H1 (cell line): Measurements from ENCODE around the gene OLFML2B. TPM values are rescaled to one million over a fixed set of nuclear protein-coding genes. Genes with fewer than 3 reads are reported as not detected.

Experiments
- CTCF ChIA-PET: fragments of 300-600 bp; sonication (Branson Sonifier 250); formaldehyde crosslinking; loops from one replicate; lab custom pipeline; 2021; ENCODE audit not compliant: partially characterized antibody; lab: Charles Lee
- POLR2A ChIA-PET: fragments of 300-600 bp; sonication (Branson Sonifier 250); formaldehyde crosslinking; loops from one replicate; lab custom pipeline; 2021; ENCODE audit warnings: inconsistent platforms; ENCODE audit not compliant: partially characterized antibody; lab: Charles Lee
- DNase-seq, 2 experiments: peaks; one replicate each; pipeline versions ENCODE4 v3.0.0 to v3.0.0-alpha.2; 2010 to 2022; ENCODE audit warnings: low spot score in 2 of 2, low read depth in 1 of 2, mixed read lengths in 1 of 2
- FAIRE-seq: peaks from 2 replicates; lab custom pipeline; 2011; peaks lifted over from hg19 to GRCh38; lab: Jason Lieb, UNC
- H2AFZ ChIP-seq: 2 replicates; pipeline ENCODE4 v1.8.1; 2012; ENCODE audit warnings: low read length, inconsistent platforms
- H2AK5ac ChIP-seq: 2 replicates; pipeline ENCODE4 v1.6.1; 2013; ENCODE audit warnings: low read depth, low read length
- H2BK120ac ChIP-seq: replicated peaks from 2 replicates; pipeline ENCODE3; 2013; ENCODE audit warnings: low read depth, low read length, inconsistent platforms
- H2BK12ac ChIP-seq: 2 replicates; pipeline ENCODE4 v1.6.1; 2013; ENCODE audit warnings: low read depth, low read length
- H2BK15ac ChIP-seq: 2 replicates; pipeline ENCODE4 v1.6.1; 2013; ENCODE audit warnings: low read length
- H2BK20ac ChIP-seq: 2 replicates; pipeline ENCODE4 v1.6.1; 2013; ENCODE audit warnings: low read length
- H2BK5ac ChIP-seq: 2 replicates; pipeline ENCODE4 v1.6.1; 2013; ENCODE audit warnings: low read depth, low read length
- H3K14ac ChIP-seq: 2 replicates; pipeline ENCODE4 v1.6.1; 2013; ENCODE audit warnings: inconsistent platforms; ENCODE audit not compliant: insufficient read length
- H3K18ac ChIP-seq: 2 replicates; pipeline ENCODE4 v1.6.1; 2013; ENCODE audit warnings: low read length; ENCODE audit errors: extremely low read depth
- H3K23ac ChIP-seq: 2 replicates; pipeline ENCODE4 v1.6.1; 2013; ENCODE audit warnings: inconsistent platforms; ENCODE audit not compliant: insufficient read length
- H3K23me2 ChIP-seq: 2 replicates; pipeline ENCODE4 v1.6.1; 2013; ENCODE audit warnings: low read depth, low read length
- H3K27ac ChIP-seq: 2 replicates; pipeline ENCODE4 v1.6.1; 2011; ENCODE audit warnings: low read depth, low read length, inconsistent platforms
- H3K27me3 ChIP-seq, 4 experiments: replicated peaks in 1 of 4; 1 replicate in 1 of 4; 2 replicates in 3 of 4; pipeline versions ENCODE4 v1.6.1 to v1.8.1; 2011 to 2013; ENCODE audit warnings: low read length in 3 of 4, mild to moderate bottlenecking in 3 of 4, inconsistent platforms in 2 of 4, mixed read lengths in 2 of 4, moderate library complexity in 1 of 4; ENCODE audit not compliant: control insufficient read depth in 3 of 4, insufficient read depth in 3 of 4; ENCODE audit errors: extremely low read depth in 1 of 4
- H3K36me3 ChIP-seq, 4 experiments: 2 replicates each; pipeline versions ENCODE4 v1.6.1 to v1.8.1; 2011 to 2013; ENCODE audit warnings: mild to moderate bottlenecking in 4 of 4, low read length in 3 of 4, moderate library complexity in 2 of 4, control low read depth in 1 of 4, inconsistent platforms in 1 of 4; ENCODE audit not compliant: insufficient read depth in 4 of 4, control insufficient read depth in 2 of 4
- H3K4ac ChIP-seq: replicated peaks from 2 replicates; pipeline ENCODE3; 2013; ENCODE audit warnings: low read length, low read depth, mixed read lengths, inconsistent platforms; ENCODE audit not compliant: insufficient read length
- H3K4me1 ChIP-seq, 4 experiments: replicated peaks in 1 of 4; 1 replicate in 1 of 4; 2 replicates in 3 of 4; pipeline versions ENCODE4 v1.6.1 to v1.8.1; 2011 to 2013; ENCODE audit warnings: low read length in 3 of 4, inconsistent platforms in 2 of 4, mixed read lengths in 1 of 4; ENCODE audit not compliant: insufficient read depth in 4 of 4, control insufficient read depth in 3 of 4
- H3K4me2 ChIP-seq, 2 experiments: 2 replicates each; pipeline versions ENCODE4 v1.6.1 to v1.8.1; 2011 to 2013; ENCODE audit warnings: low read depth in 2 of 2, low read length in 2 of 2, control low read depth in 1 of 2, inconsistent platforms in 1 of 2, mild to moderate bottlenecking in 1 of 2; ENCODE audit not compliant: insufficient read depth in 1 of 2
- H3K4me3 ChIP-seq, 4 experiments: fragments of 200-600, 300-600 bp in 1 of 4; sonication (generic), shearing (Covaris generic), sonication (Bioruptor Twin) in 1 of 4; 2 replicates each; pipeline versions ENCODE4 v1.5.1 to v1.8.1; 2011 to 2016; ENCODE audit warnings: low read length in 4 of 4, low read depth in 3 of 4, control low read depth in 2 of 4, inconsistent platforms in 2 of 4, mild to moderate bottlenecking in 2 of 4, mixed read lengths in 1 of 4, moderate library complexity in 1 of 4; ENCODE audit not compliant: insufficient read depth in 2 of 4; ENCODE audit errors: extremely low read depth in 1 of 4
- H3K56ac ChIP-seq: replicated peaks from 2 replicates; pipeline ENCODE3; 2013; ENCODE audit warnings: low read depth, mild to moderate bottlenecking, mixed read lengths, low read length, inconsistent platforms; ENCODE audit not compliant: insufficient read length
- H3K79me1 ChIP-seq: 2 replicates; pipeline ENCODE4 v1.6.1; 2013; ENCODE audit warnings: low read depth, low read length, control low read depth
- H3K79me2 ChIP-seq, 2 experiments: 2 replicates each; pipeline versions ENCODE4 v1.6.1 to v1.8.1; 2012 to 2013; ENCODE audit warnings: low read length in 2 of 2, mild to moderate bottlenecking in 2 of 2, inconsistent platforms in 1 of 2; ENCODE audit not compliant: insufficient read depth in 2 of 2, control insufficient read depth in 1 of 2
- H3K9ac ChIP-seq, 4 experiments: replicated peaks in 1 of 4; 1 replicate in 1 of 4; 2 replicates in 3 of 4; pipeline versions ENCODE4 v1.6.1 to v1.8.1; 2011 to 2013; ENCODE audit warnings: low read depth in 3 of 4, low read length in 3 of 4, control low read depth in 2 of 4, mild to moderate bottlenecking in 2 of 4, moderate library complexity in 2 of 4, inconsistent platforms in 1 of 4; ENCODE audit errors: extremely low read depth in 1 of 4
- H3K9me3 ChIP-seq, 2 experiments: 2 replicates each; pipeline versions ENCODE4 v1.6.1 to v1.8.1; 2012 to 2013; ENCODE audit warnings: mild to moderate bottlenecking in 2 of 2, moderate library complexity in 2 of 2, control low read depth in 1 of 2, inconsistent platforms in 1 of 2, low read depth in 1 of 2, low read length in 1 of 2, mixed read lengths in 1 of 2; ENCODE audit not compliant: insufficient read depth in 2 of 2
- H4K20me1 ChIP-seq, 2 experiments: replicated peaks in 1 of 2; 2 replicates each; pipeline versions ENCODE3 to v1.8.1; 2011 to 2013; ENCODE audit warnings: inconsistent platforms in 2 of 2, low read length in 2 of 2, mild to moderate bottlenecking in 1 of 2; ENCODE audit not compliant: insufficient read depth in 2 of 2, control insufficient read depth in 1 of 2
- H4K5ac ChIP-seq: 2 replicates; pipeline ENCODE4 v1.6.1; 2013; ENCODE audit warnings: low read length, low read depth, mixed read lengths, inconsistent platforms; ENCODE audit not compliant: insufficient read length
- H4K8ac ChIP-seq: 2 replicates; pipeline ENCODE4 v1.8.0; 2013; ENCODE audit warnings: mild to moderate bottlenecking, moderate library complexity, low read length, inconsistent platforms; ENCODE audit not compliant: insufficient read depth; ENCODE audit errors: extremely low read depth
- H4K91ac ChIP-seq: replicated peaks from 2 replicates; pipeline ENCODE3; 2013; ENCODE audit warnings: low read length, mixed read lengths, inconsistent platforms; ENCODE audit not compliant: insufficient read length
- ASH2L ChIP-seq: fragments of 200-600, 300-600 bp; sonication (generic); IDR thresholded peaks from one replicate; pipeline ENCODE4 v1.7.1; 2017; ENCODE audit warnings: low read length
- BRCA1 ChIP-seq: IDR thresholded peaks from 2 replicates; pipeline ENCODE4 v1.6.1; 2012; ENCODE audit warnings: low read depth, low read length, improper control_type of control experiment
- CEBPB ChIP-seq: IDR thresholded peaks from 2 replicates; pipeline ENCODE4 v1.6.1; 2012; ENCODE audit warnings: low read depth, low read length
- CHD1 ChIP-seq: IDR thresholded peaks from 2 replicates; pipeline ENCODE4 v1.6.1; 2012; ENCODE audit warnings: low read depth, low read length, improper control_type of control experiment
- CHD2 ChIP-seq: IDR thresholded peaks from 2 replicates; pipeline ENCODE4 v1.6.1; 2012; ENCODE audit warnings: low read length, improper control_type of control experiment
- CREB1 ChIP-seq: IDR thresholded peaks from 2 replicates; pipeline ENCODE4 v1.6.1; 2012; ENCODE audit warnings: inconsistent platforms
- GTF2F1 ChIP-seq: IDR thresholded peaks from 2 replicates; pipeline ENCODE4 v1.6.1; 2012; ENCODE audit warnings: low read depth, low read length, improper control_type of control experiment, borderline replicate concordance
- JUND ChIP-seq: IDR thresholded peaks from 2 replicates; pipeline ENCODE4 v1.6.1; 2011; ENCODE audit warnings: mild to moderate bottlenecking, improper control_type of control experiment, low read length
- KDM5A ChIP-seq: fragments of 200-600 bp; IDR thresholded peaks from 2 replicates; pipeline ENCODE4 v1.7.1; 2012; ENCODE audit warnings: mild to moderate bottlenecking, low read length, inconsistent platforms, mixed read lengths
- MAFK ChIP-seq: IDR thresholded peaks from 2 replicates; pipeline ENCODE4 v1.6.1; 2012; ENCODE audit warnings: low read depth, mild to moderate bottlenecking, improper control_type of control experiment, low read length
- RNF2 ChIP-seq: fragments of 200-900, 300-1000 bp; sonication (generic); IDR thresholded peaks from 2 replicates; pipeline ENCODE4 v1.7.1; 2016; ENCODE audit warnings: borderline replicate concordance, low read depth, mild to moderate bottlenecking, antibody characterized with exemption, low read length; ENCODE audit not compliant: poor library complexity, severe bottlenecking; ENCODE audit errors: missing control alignments
- SIN3A ChIP-seq, 2 experiments: IDR thresholded peaks in 1 of 2; conservative IDR thresholded peaks in 1 of 2; 2 replicates each; pipeline ENCODE4 v1.6.1; 2011 to 2012; ENCODE audit warnings: low read length in 2 of 2, improper control_type of control experiment in 1 of 2, low read depth in 1 of 2, mild to moderate bottlenecking in 1 of 2
- SIRT6 ChIP-seq: IDR thresholded peaks from one replicate; pipeline ENCODE4 v1.7.1; 2012; ENCODE audit warnings: low read length, inconsistent platforms
- WGBS, 2 experiments: shearing (Covaris generic) in 1 of 2; methylation state at CpG; one replicate each; pipeline versions ENCODE4 v1.1.6 to v1.1.7; 2013 to 2015; ENCODE audit warnings: low lambda C conversion rate in 2 of 2, mixed read lengths in 2 of 2, inconsistent platforms in 1 of 2, low coverage in 1 of 2, missing lambda C conversion rate in 1 of 2; ENCODE audit not compliant: insufficient replicate concordance in 2 of 2, insufficient coverage in 1 of 2, insufficient read length in 1 of 2; ENCODE audit errors: extremely low coverage in 1 of 2, missing lambda C conversion rate in 1 of 2; 5-methylcytosine and 5-hydroxymethylcytosine counted together
- polyA plus RNA-seq, 7 experiments: library from polyadenylated mRNA; depleted of rRNA in 3 of 7; stranded (reverse) in 5 of 7; unstranded in 2 of 7; fragments of >200 nt in 5 of 7; fragments of 200-250 nt in 2 of 7; gene quantifications; 1 replicate in 5 of 7; 2 replicates in 1 of 7; 4 replicates in 1 of 7; pipeline versions ENCODE4 v1.2.1 to v1.2.3, GENCODE V29; 2011 to 2013; ENCODE audit warnings: missing spikeins in 2 of 7, mixed read lengths in 2 of 7
- total RNA-seq: library from RNA; stranded (reverse); fragmentation: NEBNext Ultra II Directional; extraction: Animal tissue kit (Norgen Biotek cat#: 25700); gene quantifications from 2 replicates; pipeline ENCODE4 v1.2.1, GENCODE V29; 2021

OLFML2B gene
- total and polyA plus RNA-seq, 2 of the 8 experiments (the other 6 are each of a cell fraction or from before 2014, with no cell fraction given), result 6.5 to 10.4 TPM

GRCh38 chr1:162070094-162070748 is 46.6 kb upstream of the OLFML2B start:
- Histone ChIP-seq H3K4me2 (peak overlapping the region; percentile 97 to 98), H3K4ac (no peak overlapping the region), H3K4me1 (peaks cover 6 to 33% (median 16%) of the 10 kb centered on the region in 4 experiments; a peak in 6 of 7 replicates), H3K23me2 (peaks cover 12% of the 10 kb centered on the region), H2BK15ac (no peak overlapping the region; the same call in 1 of the 2 replicates), H3K79me1 (no peaks in the 10 kb centered on the region; the same call in 1 of the 2 replicates), H3K56ac (no peak overlapping the region), H3K4me3 (peak overlapping the region; percentile 72 to 79 (median 76)), H2BK5ac (peak overlapping the region; percentile 18; the same call in 1 of the 2 replicates), H2AFZ (no peak overlapping the region), H3K14ac (no peak overlapping the region), H4K20me1 (peaks cover 0 to 2% of the 10 kb centered on the region in 2 experiments), H3K9me3 (peaks cover 5% of the 10 kb centered on the region in 2 experiments; a peak in 1 of 4 replicates), H4K5ac (peak overlapping the region; percentile 13), H2AK5ac (peak overlapping the region; percentile 78; the same call in 1 of the 2 replicates), H3K79me2 (peaks cover 0 to 44% of the 10 kb centered on the region in 2 experiments; a peak in 3 of 4 replicates), H3K27me3 (no peaks in the 10 kb centered on the region), H4K8ac (peak overlapping the region; percentile 72), H2BK120ac (no peak overlapping the region), H4K91ac (peak overlapping the region; percentile 35), H2BK20ac (no peak overlapping the region), H3K9ac (peak overlapping the region; percentile 69 to 85 (median 76)), H3K27ac (no peak overlapping the region), H3K23ac (no peak overlapping the region), H2BK12ac (peak overlapping the region; percentile 56), H3K36me3 (peaks cover 0 to 10% (median 0%) of the 10 kb centered on the region in 4 experiments; a peak in 2 of 8 replicates), H3K18ac (peak overlapping the region; percentile 74; the same call in 1 of the 2 replicates)
- DNase-seq, result no peak
- FAIRE-seq, result no peak
- ChIA-PET CTCF (interaction anchor here (0.6 to 2.2 kb wide), 6 partner anchors 16 to 287 kb away, joined by 3 to 9 read pairs (median 4); no protein-coding TSS in a partner anchor), POLR2A (interaction anchor here (0.6 to 3.1 kb wide), 28 partner anchors 10 to 787 kb away, joined by 3 to 24 read pairs (median 4); no protein-coding TSS in a partner anchor)
- 3% methylated on average over 28 of the region's 29 CpGs; no CpG with 5 or more reads in 1 of the 2 experiments for WGBS, 2 experiments
- TF ChIP-seq CHD2 (no peak), SIRT6 (no peak), CHD1 (no peak), ASH2L (peak; percentile 1), GTF2F1 (no peak), JUND (no peak), MAFK (no peak), CREB1 (no peak), SIN3A (conservative IDR thresholded peaks at IDR 0.05 in 1 of 2, IDR thresholded peaks at IDR 0.05 in 1 of 2; ENCODE audit: low read depth in 1 of 2, low read length in 2 of 2) (peak; percentile 8 to 51; a peak in 1 of 4 replicates), BRCA1 (no peak), RNF2 (no peak), CEBPB (peak; percentile 80), KDM5A (no peak)
